Jurkat, Clone E6-1 (cell line): ENCODE results near the gene GID8.

Source experiments
- DNase-seq: peaks from one replicate; pipeline ENCODE4 v3.0.0-alpha.2; 2011; ENCODE audit warnings: low read depth, low spot score
- H3K4me3 ChIP-seq: 2 replicates; pipeline ENCODE4 v1.5.1; 2011; ENCODE audit warnings: mild to moderate bottlenecking, low read length, control low read depth, moderate library complexity

The GID8 gene

DNA sequence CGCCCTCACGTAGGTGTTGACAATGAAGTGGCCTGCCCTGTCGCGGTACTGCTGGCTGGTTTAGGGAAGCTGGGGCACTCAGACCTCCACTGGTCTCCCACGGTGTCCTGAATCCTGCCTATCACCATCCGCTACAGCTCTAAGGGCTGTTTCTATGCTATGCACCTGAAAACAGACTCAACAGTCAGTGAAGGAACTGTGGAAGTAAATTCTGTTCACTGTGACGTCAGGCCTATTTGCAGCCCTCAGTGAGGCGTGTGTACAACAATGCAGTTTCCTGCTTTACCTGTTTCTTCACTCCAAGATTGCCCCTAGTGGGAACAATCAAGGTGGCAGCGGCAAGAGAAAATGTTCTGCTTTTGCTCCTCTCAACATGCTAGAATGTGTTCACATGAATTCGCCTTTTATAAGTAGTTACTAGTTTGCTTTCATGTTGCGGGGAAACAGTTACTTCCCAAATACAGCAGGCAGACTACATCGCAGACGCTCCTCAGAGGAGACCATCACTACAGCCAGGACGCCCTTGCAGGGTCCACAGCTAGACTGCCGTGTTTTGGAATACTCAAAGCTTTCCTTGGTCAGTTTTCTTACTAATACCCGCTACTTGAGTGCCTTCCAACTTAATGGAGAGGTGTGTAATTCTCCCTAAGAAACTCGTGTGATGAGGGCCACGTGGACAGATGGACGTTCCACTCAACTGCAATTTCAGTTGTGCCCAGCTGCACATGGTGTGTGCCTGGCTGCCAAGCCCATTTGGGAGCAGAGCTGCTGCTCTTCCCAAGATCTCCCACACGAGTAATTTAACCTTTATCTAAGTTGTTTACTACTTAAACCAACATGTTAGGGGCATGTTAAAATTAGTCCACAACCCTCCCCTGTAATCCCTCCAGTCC lies 37.0 kb upstream of the GID8 start:
- no peak overlapping the region for H3K4me3 ChIP-seq
- DNase-seq: peak; percentile 59

DNA sequence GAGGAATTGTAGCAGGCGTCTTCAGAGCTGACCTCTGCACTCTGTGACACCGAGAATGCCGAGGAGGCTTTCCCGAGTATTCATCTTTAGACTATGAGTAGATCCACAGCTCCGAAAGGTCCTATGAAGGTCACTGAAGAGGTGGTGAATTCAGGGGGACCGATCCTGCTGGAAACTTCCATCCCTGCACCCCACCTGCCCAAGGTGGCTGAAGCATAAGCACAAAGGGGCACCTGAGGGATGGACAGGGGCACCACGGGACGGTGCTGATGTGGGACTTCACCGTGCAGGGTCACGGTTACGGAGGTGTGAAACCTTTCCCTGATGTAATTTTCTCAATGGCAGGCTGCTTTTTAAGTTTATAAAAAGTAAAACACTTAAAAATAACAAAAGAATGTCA lies 36.1 kb upstream of the GID8 start:
- H3K4me3 ChIP-seq: no peak overlapping the region
- DNase-seq: no peak

DNA sequence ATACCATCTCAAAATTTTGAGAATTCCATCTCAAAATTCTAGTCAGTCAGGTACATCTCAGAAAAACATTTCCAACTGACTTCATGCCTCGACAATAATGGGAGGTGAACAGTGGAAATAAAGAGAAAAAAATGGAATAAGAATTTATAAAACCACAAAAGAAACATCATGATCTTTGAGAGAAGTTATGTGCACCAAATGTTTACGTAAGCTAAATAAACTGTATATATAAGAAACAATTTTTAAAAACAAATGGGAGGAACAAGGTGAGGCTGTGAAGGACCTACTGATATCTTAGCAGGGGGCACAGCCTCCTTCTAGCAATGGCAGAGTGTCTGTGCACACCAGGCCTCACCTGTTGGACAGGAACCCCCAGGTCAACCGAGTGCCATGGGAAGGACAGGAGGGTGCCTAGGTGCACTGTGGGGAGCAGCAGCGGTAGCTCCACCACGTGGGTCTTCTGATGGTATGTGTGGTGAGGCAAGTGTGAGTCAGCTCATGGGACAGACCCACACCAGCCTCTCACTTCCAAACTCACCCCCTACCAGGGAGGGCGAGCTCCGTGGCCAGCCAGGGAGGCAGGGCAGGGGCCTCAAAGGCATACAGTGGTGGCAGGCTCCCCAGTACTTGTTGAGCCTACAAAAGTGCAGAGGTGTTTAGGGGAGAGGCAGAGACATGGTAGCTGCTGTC lies 34.9 kb upstream of the GID8 start:
- H3K4me3 ChIP-seq: no peak overlapping the region
- no peak for DNase-seq

DNA sequence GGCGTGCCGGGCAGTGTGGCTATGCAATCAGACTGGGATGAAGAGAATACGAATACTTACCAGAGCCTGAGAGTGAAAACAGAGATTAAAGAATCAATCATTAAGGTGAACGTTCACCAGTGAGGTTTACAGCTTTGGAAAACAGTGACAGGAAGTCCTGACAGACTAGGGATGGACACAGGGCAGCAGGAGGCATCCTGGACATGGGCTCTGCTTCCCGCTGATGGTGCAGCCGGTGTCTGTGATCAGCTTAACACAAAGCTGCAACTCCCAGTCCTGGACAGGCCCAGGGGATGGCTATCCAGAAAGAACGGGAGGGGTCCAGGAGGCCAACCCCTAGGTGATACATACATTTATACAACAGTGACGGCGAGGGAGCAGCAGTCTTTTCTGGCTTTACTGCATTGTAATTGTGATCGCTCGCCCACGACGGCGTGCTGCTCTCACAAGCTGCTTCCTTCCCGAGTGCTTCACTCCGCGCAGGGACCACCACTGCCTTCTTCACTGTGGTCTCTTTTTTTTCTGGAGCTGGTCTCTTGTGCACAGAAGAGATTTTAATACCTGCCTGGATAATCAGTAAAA lies 32.3 kb upstream of the GID8 start:
- no peak for DNase-seq
- no peak overlapping the region for H3K4me3 ChIP-seq

DNA sequence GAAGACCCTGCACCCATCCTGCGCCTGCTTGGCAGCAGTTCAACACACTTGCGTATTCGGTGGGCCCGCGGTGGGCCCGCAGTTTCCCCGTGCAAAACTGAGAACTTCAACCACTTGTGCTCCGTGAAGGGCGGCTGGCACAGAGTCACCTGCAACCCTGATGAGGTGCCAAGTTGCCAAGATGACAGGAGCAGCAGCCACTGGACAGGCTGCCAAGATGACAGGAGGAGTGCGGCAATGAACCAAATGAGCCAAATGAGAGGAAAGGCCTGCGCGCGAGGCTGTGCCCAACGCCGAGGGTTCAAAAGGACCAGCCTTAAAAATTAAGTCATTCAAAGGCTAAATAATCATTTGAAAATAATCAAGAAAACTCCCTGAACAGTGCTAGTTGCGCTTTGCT lies 31.7 kb upstream of the GID8 start:
- no peak overlapping the region for H3K4me3 ChIP-seq
- no peak for DNase-seq

DNA sequence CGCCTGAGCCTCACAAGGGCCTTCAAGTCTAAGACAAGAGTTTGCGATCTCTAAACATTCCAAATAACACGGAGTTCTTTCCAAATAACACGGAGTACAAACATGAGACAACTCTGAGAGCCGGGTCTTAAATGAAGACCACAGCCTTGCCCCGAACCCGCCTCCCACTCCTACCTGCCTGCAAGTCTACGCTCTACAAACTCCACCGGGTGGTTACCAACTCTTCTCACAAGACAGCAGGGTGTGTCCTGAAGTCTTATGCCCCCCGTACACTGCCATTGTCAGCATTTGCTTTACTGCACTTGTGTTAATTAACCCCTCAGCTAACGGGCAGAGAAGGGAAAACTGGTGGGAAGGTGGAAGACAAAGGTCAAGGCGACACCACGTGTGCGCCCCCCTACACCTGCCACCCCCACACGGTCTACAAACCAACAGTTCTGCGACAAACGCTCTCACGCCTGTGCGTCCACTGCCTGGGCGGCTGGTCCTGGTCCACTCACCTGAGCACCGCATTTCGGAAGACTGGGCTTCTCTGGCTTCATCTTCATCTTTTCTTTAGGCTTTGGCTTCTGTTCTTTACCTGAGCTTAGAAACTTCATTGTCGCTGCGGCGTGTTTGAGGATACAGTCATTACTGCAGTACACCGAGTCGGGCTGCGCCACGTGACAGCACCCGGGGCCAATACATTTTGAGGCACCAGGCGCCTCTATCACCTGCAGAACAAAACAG lies 31.1 kb upstream of the GID8 start:
- no peak for DNase-seq
- no peak overlapping the region for H3K4me3 ChIP-seq

DNA sequence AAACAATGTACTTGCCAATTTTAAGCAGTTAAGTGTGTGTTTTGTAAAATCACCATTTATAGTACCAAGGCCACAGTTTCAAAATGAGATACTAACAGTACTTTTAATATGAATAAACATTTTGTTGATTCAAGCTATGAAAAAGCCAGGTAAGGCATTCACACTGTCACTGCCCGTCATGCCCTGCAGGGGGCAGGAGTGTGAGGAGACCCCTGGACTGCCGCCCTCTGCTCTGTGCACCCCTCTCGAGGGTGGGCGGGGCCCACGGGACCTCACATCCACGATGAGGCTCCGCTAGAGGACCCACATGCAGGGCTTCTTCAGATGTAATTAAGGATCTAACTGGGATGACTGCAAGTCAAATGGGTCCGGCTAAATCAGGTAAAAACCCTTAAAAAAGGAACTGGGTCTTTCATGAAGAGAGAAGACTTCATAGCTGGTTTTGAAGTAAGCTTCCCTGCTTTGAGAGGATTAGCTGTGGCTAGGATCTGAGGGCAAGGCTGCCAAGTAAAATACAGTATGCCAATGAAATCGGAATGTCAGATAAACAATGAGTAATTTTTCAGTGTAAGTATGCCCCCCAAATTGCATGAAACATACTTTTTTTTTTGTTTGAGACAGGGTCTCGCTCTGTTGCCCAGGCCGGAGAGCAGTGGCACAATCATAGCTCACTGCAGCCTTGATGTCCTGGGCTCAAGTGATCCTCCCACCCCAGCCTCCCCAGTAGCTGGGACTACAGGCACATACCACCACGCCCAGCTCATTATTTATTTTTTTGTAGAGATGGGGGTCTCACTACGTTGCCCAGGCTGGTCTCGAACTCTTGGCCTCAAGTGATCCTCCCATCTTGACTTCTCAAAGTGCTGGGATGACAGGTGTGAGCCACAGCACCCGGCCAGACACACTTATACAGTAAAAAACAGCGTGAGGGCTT lies 30.3 kb upstream of the GID8 start:
- DNase-seq: no peak

DNA sequence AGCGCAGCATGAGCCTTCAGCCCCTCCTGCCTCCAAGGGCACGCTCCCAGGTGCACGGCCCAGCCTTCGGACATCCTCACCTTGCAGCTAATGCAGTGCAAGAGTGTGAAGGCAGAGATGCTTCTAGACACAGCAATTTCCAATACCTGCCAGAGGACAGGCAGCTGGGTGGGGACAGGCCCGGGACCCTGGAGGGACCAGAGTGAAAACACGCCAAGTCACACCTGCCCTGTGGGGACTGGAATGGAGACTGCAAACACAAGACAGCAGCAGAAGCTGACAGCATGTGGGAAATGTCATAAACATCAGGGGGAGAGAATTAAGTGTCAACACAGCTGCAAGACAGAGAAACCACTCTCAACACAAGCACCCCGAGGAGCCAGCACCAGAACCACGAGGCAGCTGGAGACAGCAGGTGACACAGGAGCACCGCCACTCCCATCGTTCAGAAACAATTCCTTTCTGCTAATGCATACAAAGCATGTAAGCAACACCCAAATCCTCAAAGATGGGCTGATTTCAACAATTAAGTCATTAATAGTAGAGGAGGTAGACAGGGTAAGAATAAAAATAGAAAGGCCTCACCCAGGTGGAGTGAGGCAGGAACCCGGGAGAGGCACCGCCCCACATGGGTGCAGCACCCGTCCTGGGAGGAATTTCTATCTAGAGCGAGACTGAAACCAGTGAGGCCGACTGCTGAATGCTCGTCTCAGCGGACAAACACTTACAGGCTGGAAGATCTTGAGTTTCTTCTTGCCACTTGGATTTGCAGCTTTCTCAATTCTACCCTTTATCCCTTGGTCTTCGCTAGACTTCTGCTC lies 28.8 kb upstream of the GID8 start:
- no peak for DNase-seq
- no peak overlapping the region for H3K4me3 ChIP-seq

More for the DNA sequence above, 30.3 kb upstream of the GID8 start:
- H3K4me3 ChIP-seq: no peak overlapping the region

DNA sequence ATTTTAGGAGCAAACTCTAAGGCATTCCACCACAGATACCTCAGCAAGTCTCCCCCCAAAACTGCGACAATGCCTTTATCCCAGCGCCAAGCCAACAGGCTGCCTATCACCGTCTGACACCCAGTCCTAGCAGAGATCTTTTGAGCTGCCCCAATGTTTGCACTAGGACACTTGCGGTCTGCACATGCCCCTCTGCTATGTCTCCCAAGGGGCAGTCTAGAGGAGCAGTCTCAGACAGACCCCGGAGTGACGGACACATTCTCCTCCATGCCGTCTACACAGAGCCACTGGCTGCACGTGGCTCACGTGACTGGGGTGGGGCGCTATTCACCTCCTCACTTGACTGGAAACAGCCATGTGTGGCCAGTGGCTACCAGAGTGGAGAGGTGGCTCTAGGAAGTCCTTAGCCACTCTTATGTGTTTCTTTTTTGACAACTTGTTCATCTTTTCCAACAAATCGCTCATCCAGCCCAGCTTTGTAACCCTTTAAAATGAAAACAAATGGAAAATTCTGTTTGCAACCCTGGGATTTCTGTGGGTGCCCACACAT lies 27.7 kb upstream of the GID8 start:
- no peak overlapping the region for H3K4me3 ChIP-seq
- no peak for DNase-seq

DNA sequence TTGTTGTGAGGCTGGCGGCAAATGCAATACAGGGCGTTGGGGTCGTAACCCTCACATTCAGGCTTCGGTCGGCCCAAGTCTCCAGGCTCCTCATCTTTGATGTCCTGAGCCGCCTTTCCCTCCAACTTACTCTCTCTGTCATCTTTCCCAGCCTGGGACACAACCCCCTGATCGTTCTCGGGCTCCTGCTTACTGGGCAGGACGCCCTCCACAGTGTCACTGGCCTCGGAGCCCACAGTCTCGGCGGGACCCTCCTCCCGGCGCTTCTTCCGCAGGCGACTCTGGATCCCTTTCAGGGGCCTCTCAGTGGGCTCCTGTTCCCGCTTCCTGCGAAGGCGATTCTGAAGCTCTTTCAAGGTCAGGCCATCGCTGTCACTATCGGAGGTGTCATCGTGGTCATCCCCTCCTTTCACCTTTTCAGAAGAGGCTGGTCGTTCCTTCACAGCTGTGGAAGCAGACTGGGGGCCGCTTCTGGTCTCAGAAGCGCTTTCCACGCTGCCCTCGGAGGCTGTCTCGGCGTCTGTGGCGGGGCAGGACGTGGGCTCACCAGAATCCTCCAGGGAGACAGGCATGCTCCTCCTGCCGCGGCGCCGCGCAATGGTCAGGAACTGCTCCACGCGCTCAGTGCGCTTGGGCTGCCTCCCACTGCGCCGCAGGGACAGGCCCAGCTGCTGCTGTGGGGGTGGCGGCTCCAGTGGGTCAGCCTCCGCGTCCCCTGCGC lies 27.0 kb upstream of the GID8 start:
- no peak overlapping the region for H3K4me3 ChIP-seq
- no peak for DNase-seq

DNA sequence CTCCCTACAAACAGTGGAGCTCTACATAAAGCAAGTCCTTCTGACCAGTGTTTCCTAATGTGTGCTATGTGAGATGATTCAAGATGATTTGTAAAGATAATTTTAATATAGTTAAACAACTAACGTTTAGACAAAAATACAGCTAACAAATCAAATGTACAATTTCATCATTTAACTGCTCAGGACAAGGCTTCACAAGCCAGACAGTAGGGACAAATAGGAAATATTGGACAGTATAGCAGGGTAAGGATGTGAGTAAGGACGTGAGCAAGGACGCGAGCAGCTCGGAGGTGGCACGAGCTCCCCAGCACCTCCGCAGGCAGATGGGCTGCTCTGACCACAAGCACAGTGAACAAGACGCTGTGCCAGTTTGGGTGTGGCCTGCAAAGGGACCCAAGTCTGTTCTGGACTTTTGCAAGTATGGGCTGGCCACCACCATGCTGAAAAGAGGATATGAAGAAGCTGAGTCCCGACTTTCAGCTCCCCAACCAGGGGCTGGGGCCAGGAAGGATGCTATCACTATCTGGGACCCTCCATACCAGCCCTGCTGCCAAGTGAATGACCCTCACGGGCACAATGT lies 26.2 kb upstream of the GID8 start:
- no peak for DNase-seq
- no peak overlapping the region for H3K4me3 ChIP-seq

DNA sequence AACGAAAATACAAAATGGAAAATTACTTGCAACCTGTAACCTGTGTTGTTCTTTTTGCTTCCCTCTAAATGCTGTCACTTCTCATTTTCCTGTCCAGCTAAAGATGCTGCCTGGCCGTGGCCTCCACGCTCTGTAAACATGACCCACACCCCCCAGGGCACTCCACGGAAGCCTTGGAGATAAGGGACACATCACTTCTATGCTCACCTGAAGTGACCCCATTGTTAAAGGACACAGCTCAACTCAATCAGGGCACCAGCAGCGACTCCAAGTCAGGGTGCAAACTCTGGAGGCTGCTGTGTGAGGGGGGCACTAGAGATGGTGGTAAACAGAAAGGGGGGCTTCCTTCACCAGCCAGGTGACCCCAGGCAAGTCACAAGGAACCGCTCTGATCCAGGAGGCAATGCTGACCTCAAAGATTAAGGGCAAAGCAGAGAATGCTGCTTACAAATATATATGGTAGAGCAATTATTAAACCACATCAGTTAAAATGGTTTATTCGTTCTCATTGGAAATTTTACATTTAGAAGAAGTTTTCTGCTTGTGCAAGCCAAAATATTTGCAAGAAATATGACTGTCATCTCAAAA lies 24.8 kb upstream of the GID8 start:
- H3K4me3 ChIP-seq: no peak overlapping the region
- no peak for DNase-seq

DNA sequence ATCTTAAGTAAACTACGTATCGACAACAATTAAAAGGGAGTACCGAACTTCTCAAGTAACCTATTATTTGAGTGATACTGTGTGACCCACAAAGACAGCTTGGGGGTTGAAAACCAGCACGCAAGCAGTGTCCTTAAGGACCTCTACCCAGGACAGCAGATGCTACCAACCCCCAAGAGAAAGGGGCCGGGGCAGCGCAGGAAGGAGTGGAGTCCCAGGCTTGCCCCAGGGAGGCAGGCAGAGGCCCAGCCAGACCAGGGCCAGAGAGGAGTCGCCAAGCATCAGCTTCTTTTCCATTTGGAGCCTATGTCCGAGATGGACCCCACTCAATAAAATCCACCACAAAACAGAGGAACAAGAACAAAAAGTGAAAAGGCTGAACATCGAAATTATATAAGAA lies 23.5 kb upstream of the GID8 start:
- H3K4me3 ChIP-seq: no peak overlapping the region
- no peak for DNase-seq

DNA sequence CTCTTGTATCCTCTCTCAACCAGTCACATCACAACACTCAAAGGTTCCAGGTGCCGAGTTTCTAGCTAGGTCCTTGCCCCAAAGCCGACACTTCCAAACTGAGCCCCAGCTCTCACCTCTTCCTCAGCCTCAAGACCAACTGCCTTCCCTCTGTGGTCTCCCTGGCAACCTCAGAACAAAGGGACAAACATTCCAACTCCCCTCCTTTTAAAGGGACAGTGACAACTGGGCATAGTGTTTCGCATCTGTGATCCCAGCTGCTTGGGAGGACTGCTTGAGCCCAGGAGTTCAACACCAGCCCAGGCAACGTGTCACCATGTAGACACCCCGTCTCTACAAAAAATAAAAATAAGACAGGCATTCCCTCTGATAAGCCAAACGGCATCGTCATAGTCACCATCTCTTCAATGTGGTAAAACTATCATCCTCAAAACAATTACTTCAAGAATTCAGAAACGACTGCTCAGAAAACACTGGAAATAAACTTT lies 22.9 kb upstream of the GID8 start:
- DNase-seq: peak; percentile 79
- H3K4me3 ChIP-seq: peak overlapping the region; percentile 4

DNA sequence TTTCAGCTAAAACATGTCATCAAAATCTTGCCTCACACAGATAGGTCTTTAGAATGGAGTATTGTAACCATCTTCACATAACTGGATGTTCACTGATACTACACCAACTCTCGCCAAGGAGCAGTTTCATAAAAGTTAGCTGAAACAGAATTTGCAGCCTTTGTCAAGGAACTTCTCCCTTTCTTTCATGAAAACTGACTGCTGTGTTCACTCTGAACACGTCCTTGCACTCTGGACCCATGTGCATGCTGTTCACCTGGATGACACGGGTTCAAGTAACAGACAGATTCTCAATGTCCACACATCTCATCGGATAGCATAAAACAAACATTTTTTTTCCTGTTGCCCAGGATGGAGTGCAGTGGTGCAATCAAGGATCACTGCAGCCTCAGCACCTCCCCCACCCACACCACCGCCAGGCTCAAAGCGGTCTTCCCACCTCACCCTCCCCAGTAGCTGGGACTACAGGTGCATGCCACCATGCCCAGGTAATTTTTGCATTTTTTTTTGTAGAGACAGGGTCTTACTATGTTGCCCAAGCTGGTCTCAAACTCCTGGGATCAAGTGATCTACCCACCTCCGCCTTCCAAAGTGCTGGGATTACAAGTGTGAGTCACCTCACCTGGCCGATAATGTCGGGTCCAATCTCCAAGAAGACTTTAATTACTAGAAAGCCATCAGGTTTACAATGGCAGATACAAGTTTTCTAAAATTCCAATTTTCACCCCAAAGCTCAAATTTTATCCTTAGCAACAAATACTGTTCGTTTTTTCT lies 21.1 kb upstream of the GID8 start:
- H3K4me3 ChIP-seq: no peak overlapping the region
- DNase-seq: no peak
